MCF 10A (cell line): ENCODE results near the gene EIF4EBP2. TPM values are rescaled to one million over a fixed set of nuclear protein-coding genes. Genes with fewer than 3 reads are reported as not detected.

Source experiments
- BruUV-seq: library from RNA; stranded (reverse); fragments of 400-500 nt; replicated peaks from 2 replicates; lab custom pipeline; 2021; lab: Mats Ljungman, UMichigan
- CTCF ChIA-PET: fragments of 300-600 bp; sonication (Branson Sonifier 250); formaldehyde crosslinking; extraction: SDS; loops from one replicate; lab custom pipeline; 2021; ENCODE audit warnings: antibody characterized with exemption, inconsistent platforms; lab: Yijun Ruan, JAX
- POLR2A ChIA-PET: fragments of 300-600, 350-650 bp; sonication (Branson Sonifier 250); formaldehyde crosslinking; extraction: SDS; loops from one replicate; lab custom pipeline; 2020; ENCODE audit warnings: antibody characterized with exemption, inconsistent platforms; lab: Yijun Ruan, JAX
- DNase-seq: peaks from one replicate; pipeline ENCODE4 v3.0.0-alpha.2; 2018; ENCODE audit not compliant: unreplicated experiment
- H3K27ac Mint-ChIP-seq: one replicate; pipeline ENCODE4 v1.8.0; 2022; ENCODE audit warnings: mild to moderate bottlenecking, low read depth, mixed read lengths; ENCODE audit not compliant: unreplicated experiment
- H3K27me3 Mint-ChIP-seq: one replicate; pipeline ENCODE4 v1.8.0; 2022; ENCODE audit warnings: mixed read lengths; ENCODE audit not compliant: insufficient read depth, unreplicated experiment
- H3K36me3 Mint-ChIP-seq: one replicate; pipeline ENCODE4 v1.8.0; 2022; ENCODE audit warnings: mild to moderate bottlenecking, moderate library complexity, mixed read lengths; ENCODE audit not compliant: insufficient read depth, unreplicated experiment
- H3K4me1 Mint-ChIP-seq: one replicate; pipeline ENCODE4 v1.8.0; 2022; ENCODE audit warnings: mixed read lengths; ENCODE audit not compliant: insufficient read depth, unreplicated experiment
- H3K4me3 Mint-ChIP-seq: one replicate; pipeline ENCODE4 v1.8.0; 2022; ENCODE audit warnings: mild to moderate bottlenecking, moderate library complexity, mixed read lengths; ENCODE audit not compliant: unreplicated experiment
- H3K9me3 Mint-ChIP-seq: one replicate; pipeline ENCODE4 v1.8.0; 2022; ENCODE audit warnings: mixed read lengths; ENCODE audit not compliant: unreplicated experiment
- intact Hi-C: fragments of 100-400 bp; cut with micrococcal nuclease; formaldehyde crosslinking; loops from 2 replicates; pipeline ENCODE4 v1.14.1; 2022
- total RNA-seq: library from RNA; stranded (reverse); gene quantifications from 2 replicates; pipeline ENCODE4 v1.2.3, GENCODE V29; 2022
- TF ChIP-seq, protein P1 (sequence below): fragments of 200-600 bp; IDR thresholded peaks from one replicate; pipeline ENCODE4 v1.8.0; 2022; ENCODE audit warnings: antibody characterized with exemption, mild to moderate bottlenecking; ENCODE audit not compliant: unreplicated experiment

Gene EIF4EBP2
- total RNA-seq, 1 experiment from 2014 or later = 21.2 TPM

DNA sequence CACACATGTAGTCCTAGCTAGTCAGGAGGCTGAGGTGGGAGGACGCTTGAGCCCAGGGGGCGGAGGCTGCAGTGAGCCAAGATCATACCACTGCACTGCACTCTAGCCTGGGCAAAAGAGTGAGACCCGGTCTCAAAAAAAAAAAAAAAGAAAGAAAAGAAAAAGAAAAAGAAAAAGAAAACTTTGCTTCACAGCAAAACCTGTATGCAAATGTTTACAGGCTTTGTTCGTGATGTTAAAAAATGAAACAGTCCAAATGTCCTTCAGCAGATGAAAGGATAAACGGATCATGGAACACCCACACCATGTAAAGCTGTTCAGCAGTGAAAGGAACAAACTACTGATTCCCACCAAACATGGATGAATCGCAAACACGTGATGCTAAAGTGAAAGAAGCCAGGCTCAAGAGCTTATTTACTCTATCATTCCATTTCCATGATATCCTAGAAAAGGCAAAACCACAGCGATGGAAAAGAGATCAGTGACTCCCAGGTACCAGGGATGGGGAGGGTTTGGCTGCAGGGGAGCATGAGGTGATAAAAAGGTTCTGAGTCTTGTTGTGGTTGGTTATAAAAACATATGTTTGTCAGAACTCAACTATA is 36.6 kb upstream of the EIF4EBP2 start:
- H3K36me3 Mint-ChIP-seq = no peaks in the 10 kb centered on the region
- POLR2A ChIA-PET = interaction anchor here (0.7 to 7.3 kb wide), 4 partner anchors 38 to 175 kb away, joined by 3 to 116 read pairs (median 4); no protein-coding TSS in a partner anchor
- no peak for DNase-seq
- TF ChIP-seq, protein P1, sequence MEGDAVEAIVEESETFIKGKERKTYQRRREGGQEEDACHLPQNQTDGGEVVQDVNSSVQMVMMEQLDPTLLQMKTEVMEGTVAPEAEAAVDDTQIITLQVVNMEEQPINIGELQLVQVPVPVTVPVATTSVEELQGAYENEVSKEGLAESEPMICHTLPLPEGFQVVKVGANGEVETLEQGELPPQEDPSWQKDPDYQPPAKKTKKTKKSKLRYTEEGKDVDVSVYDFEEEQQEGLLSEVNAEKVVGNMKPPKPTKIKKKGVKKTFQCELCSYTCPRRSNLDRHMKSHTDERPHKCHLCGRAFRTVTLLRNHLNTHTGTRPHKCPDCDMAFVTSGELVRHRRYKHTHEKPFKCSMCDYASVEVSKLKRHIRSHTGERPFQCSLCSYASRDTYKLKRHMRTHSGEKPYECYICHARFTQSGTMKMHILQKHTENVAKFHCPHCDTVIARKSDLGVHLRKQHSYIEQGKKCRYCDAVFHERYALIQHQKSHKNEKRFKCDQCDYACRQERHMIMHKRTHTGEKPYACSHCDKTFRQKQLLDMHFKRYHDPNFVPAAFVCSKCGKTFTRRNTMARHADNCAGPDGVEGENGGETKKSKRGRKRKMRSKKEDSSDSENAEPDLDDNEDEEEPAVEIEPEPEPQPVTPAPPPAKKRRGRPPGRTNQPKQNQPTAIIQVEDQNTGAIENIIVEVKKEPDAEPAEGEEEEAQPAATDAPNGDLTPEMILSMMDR = no peak
- CTCF ChIA-PET = interaction anchor here (0.7 to 8.1 kb wide), 6 partner anchors 11 to 283 kb away, joined by 3 to 232 read pairs (median 4); no protein-coding TSS in a partner anchor
- no peaks in the 10 kb centered on the region for H3K4me1 Mint-ChIP-seq
- no TSS peak for BruUV-seq
- H3K4me3 Mint-ChIP-seq = no peak overlapping the region
- no peaks in the 10 kb centered on the region for H3K9me3 Mint-ChIP-seq
- H3K27me3 Mint-ChIP-seq = no peaks in the 10 kb centered on the region
- intact Hi-C loops = no loop called here
- no peak overlapping the region for H3K27ac Mint-ChIP-seq

DNA sequence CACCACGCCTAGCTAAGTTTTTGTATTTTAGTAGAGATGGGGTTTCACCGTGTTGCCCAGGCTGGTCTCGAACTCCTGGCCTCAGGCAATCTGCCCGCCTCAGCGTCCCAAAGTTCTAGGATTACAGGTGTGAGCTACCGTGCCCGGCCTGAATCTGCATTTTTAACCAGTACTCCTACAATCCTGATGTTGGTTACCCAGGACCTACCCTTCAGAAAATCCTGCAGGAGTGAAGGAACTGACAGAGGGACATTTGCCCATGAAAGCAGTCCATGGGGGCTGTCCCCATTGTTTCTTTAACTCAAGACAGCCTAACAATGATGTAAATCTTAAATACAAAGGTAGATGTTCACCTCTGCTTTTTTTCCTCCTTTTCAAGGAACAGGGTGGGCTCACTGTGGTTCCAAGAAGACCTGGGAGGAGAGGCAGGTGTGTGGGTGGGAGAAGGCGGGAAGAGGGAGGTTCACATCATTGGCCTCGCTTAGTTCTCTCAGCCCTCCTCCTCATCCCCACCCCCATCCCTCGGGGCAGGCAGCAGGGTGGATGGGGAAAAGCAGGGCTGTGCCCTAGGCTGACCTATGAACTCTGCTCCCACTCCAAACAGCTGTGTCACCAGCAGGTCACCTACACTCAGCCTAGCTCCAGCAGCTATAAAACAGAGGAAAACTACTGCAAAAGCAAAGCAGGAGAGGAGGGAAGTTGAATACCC is 35.0 kb upstream of the EIF4EBP2 start:
- TF ChIP-seq, protein P1 = no peak
- DNase-seq = no peak
- BruUV-seq = no TSS peak
- H3K9me3 Mint-ChIP-seq = no peaks in the 10 kb centered on the region
- H3K4me3 Mint-ChIP-seq = no peak overlapping the region
- H3K27me3 Mint-ChIP-seq = no peaks in the 10 kb centered on the region
- no peak overlapping the region for H3K27ac Mint-ChIP-seq
- H3K4me1 Mint-ChIP-seq = no peaks in the 10 kb centered on the region
- intact Hi-C loops = no loop called here
- CTCF ChIA-PET = interaction anchor here (0.8 to 2.1 kb wide), 3 partner anchors 18 to 253 kb away, joined by 4 read pairs; no protein-coding TSS in a partner anchor
- no peaks in the 10 kb centered on the region for H3K36me3 Mint-ChIP-seq
- POLR2A ChIA-PET = interaction anchor here (1.1 kb wide), 1 partner anchor 137 kb away, joined by 3 read pairs; no protein-coding TSS in a partner anchor

GRCh38 chr10:70369498-70370018 is 34.4 kb upstream of the EIF4EBP2 start:
- TF ChIP-seq, protein P1 = no peak
- intact Hi-C loops = no loop called here

DNA sequence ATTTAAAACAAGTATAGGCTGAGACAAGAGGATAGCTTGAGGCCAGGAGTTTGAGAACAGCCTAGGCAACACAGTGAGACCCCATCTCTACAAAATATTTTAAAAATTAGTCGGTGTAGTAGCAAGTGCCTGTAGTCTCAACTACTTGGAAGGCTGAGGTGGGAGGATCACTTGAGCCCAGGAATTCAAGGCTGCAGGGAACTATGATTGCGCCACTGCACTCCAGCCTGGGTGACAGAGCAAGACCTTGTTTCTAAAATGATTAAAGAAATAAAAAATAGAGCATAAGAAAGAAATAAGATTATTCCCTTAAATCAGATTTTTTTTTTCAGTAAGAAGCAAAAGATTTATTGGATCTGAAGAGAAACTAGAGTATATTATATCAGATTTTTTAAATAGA is 33.2 kb upstream of the EIF4EBP2 start:
- no peak for DNase-seq
- no peaks in the 10 kb centered on the region for H3K4me1 Mint-ChIP-seq
- ChIA-PET CTCF (interaction anchor here (0.5 kb wide), 1 partner anchor 98 kb away, joined by 3 read pairs; no protein-coding TSS in a partner anchor), POLR2A (interaction anchor here (1.1 kb wide), 1 partner anchor 33 kb away, joined by 5 read pairs; the partner anchor contains the start of gene EIF4EBP2)
- no peaks in the 10 kb centered on the region for H3K9me3 Mint-ChIP-seq
- BruUV-seq = no TSS peak
- no peak overlapping the region for H3K27ac Mint-ChIP-seq
- intact Hi-C loops = no loop called here
- no peaks in the 10 kb centered on the region for H3K27me3 Mint-ChIP-seq
- no peak overlapping the region for H3K4me3 Mint-ChIP-seq
- TF ChIP-seq, protein P1 = no peak
- H3K36me3 Mint-ChIP-seq = no peaks in the 10 kb centered on the region

More at GRCh38 chr10:70369498-70370018, 34.4 kb upstream of the EIF4EBP2 start:
- no TSS peak for BruUV-seq
- H3K36me3 Mint-ChIP-seq = no peaks in the 10 kb centered on the region
- no peak overlapping the region for H3K27ac Mint-ChIP-seq
- H3K4me3 Mint-ChIP-seq = no peak overlapping the region
- no peaks in the 10 kb centered on the region for H3K4me1 Mint-ChIP-seq
- no peaks in the 10 kb centered on the region for H3K9me3 Mint-ChIP-seq
- DNase-seq = no peak
- POLR2A ChIA-PET = no interaction called here
- H3K27me3 Mint-ChIP-seq = no peaks in the 10 kb centered on the region
- CTCF ChIA-PET = interaction anchor here (1.4 kb wide), 1 partner anchor 148 kb away, joined by 4 read pairs; no protein-coding TSS in a partner anchor
